ENCODE measurements around the gene LMAN2.

DNA sequence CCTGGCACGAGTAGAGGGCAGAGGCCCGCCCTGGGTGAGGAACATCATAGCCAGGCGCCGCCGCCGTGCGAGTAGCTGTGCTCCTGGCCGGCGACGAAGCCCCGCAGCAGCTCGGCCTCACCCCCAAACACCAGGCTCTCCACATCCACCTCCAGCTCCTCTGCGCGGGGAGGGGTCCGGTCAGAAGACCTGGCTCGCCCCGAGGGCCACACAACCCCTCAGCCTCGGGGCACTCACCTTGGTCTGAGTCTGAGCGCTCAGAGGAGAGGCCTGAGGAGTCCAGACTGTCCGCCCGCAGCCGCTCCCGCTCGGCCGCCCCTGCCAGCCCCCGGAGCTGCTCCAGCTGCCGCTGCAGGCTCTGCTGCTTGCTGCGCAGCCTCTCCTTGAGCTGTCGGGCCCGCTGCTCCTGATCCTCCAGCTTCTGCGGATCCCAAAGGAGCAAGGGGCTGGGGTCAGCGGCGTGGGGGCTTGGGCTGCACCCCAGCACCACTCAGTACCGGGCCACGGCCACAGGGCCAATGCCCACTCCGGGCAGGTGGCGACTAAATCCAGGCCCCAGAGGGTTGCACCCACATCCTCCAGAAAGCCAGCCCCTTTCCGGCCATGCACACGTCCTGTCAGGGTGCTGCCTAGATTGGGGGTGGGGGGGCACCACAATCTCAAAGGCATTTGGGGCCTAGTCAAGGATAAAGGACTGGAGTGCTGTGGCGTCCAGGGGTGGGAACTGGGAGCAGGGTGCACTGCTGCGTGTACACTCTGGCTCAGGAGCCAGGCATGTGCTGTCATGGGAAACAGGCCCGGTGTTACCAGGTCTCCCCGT, 43.7 kb downstream of the LMAN2 start:
- TF ChIP-seq, protein P1, sequence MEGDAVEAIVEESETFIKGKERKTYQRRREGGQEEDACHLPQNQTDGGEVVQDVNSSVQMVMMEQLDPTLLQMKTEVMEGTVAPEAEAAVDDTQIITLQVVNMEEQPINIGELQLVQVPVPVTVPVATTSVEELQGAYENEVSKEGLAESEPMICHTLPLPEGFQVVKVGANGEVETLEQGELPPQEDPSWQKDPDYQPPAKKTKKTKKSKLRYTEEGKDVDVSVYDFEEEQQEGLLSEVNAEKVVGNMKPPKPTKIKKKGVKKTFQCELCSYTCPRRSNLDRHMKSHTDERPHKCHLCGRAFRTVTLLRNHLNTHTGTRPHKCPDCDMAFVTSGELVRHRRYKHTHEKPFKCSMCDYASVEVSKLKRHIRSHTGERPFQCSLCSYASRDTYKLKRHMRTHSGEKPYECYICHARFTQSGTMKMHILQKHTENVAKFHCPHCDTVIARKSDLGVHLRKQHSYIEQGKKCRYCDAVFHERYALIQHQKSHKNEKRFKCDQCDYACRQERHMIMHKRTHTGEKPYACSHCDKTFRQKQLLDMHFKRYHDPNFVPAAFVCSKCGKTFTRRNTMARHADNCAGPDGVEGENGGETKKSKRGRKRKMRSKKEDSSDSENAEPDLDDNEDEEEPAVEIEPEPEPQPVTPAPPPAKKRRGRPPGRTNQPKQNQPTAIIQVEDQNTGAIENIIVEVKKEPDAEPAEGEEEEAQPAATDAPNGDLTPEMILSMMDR (IDR thresholded peaks at IDR 0.05; ENCODE audit: insufficient read depth, low read length, poor library complexity, severe bottlenecking), result no peak
- no peak for TF ChIP-seq EZH2phosphoT487 (conservative IDR thresholded peaks at IDR 0.05; ENCODE audit: low read length)

All from SU-DHL-6 (cell line).